Peyer's patch (tissue), 4 donors: ENCODE measurements around the gene ADCY2. TPM values are rescaled to one million over a fixed set of nuclear protein-coding genes. Genes with fewer than 3 reads are reported as not detected.

Source experiments
- DNase-seq, 3 donors: peaks; one replicate each; pipeline ENCODE4 v3.0.0-alpha.2; 2017 to 2019
- H3K27ac ChIP-seq, 4 donors: fragments of 200-600 bp; sonication (generic); one replicate each; pipeline ENCODE4 v1.5.1; 2016 to 2019
- H3K27me3 ChIP-seq, 2 donors: fragments of 200-600 bp; sonication (generic); one replicate each; pipeline ENCODE4 v1.5.1; 2019
- H3K36me3 ChIP-seq, 3 donors: fragments of 200-600 bp; sonication (generic); one replicate each; pipeline ENCODE4 v1.5.1; 2016 to 2019
- H3K4me1 ChIP-seq, 4 donors: fragments of 200-600 bp; sonication (generic); one replicate each; pipeline ENCODE4 v1.5.1; 2016 to 2019
- H3K4me3 ChIP-seq, 4 donors: fragments of 200-600 bp; sonication (generic); 1 replicate in 3 of 4; 2 replicates in 1 of 4; pipeline ENCODE4 v1.5.1; 2016 to 2019; ENCODE audit warnings: mild to moderate bottlenecking in 1 of 4
- H3K9me3 ChIP-seq, 4 donors: fragments of 200-600 bp; sonication (generic); one replicate each; pipeline ENCODE4 v1.5.1; 2016 to 2019; ENCODE audit warnings: mild to moderate bottlenecking in 1 of 4
- POLR2A ChIP-seq, 2 donors: fragments of 450-650 bp; IDR thresholded peaks; one replicate each; pipeline ENCODE4 v1.5.1; 2017; ENCODE audit warnings: antibody characterized with exemption in 2 of 2, mild to moderate bottlenecking in 2 of 2, moderate library complexity in 2 of 2
- total RNA-seq, 4 donors: library from RNA; depleted of rRNA; stranded (reverse); fragments of >200 nt; gene quantifications; one replicate each; pipeline ENCODE4 v1.1.0, GENCODE V29; 2016
- TF ChIP-seq, protein P1 (sequence below), 6 experiments: fragments of 450-650 bp in 4 of 6; fragments of 200-600 bp in 2 of 6; sonication (generic) in 1 of 6; IDR thresholded peaks; one replicate each; pipeline ENCODE4 v1.5.1; 2017 to 2019; ENCODE audit warnings: antibody characterized with exemption in 6 of 6, mild to moderate bottlenecking in 3 of 6, moderate library complexity in 1 of 6

The ADCY2 gene
- total RNA-seq, 4 donors from 2014 or later, result 0.53 to 12.4 (median 5.1) TPM

DNA sequence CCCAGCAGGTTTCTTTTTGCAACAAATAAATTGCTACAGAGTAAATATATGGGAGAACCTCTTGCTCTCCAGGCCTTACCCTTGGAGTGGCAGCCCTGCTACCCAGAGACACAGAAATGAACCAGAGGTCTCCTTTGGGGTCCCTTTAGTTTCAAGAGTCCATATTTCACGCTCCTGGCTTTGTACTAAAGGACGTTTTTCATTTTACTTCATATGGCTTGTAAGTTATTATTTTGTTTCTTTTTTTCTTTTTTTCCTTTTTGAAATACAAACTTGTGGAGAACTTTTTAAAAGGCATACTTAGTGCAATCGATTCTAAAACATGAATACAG, 3.3 kb upstream of the ADCY2 start:
- no peak overlapping the region for H3K4me3 ChIP-seq
- no peak for DNase-seq
- TF ChIP-seq POLR2A (IDR thresholded peaks at IDR 0.05), result no peak
- TF ChIP-seq, protein P1, sequence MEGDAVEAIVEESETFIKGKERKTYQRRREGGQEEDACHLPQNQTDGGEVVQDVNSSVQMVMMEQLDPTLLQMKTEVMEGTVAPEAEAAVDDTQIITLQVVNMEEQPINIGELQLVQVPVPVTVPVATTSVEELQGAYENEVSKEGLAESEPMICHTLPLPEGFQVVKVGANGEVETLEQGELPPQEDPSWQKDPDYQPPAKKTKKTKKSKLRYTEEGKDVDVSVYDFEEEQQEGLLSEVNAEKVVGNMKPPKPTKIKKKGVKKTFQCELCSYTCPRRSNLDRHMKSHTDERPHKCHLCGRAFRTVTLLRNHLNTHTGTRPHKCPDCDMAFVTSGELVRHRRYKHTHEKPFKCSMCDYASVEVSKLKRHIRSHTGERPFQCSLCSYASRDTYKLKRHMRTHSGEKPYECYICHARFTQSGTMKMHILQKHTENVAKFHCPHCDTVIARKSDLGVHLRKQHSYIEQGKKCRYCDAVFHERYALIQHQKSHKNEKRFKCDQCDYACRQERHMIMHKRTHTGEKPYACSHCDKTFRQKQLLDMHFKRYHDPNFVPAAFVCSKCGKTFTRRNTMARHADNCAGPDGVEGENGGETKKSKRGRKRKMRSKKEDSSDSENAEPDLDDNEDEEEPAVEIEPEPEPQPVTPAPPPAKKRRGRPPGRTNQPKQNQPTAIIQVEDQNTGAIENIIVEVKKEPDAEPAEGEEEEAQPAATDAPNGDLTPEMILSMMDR (IDR thresholded peaks at IDR 0.05), result no peak
- H3K4me1 ChIP-seq, result peaks cover 0 to 22% (median 0%) of the 10 kb centered on the region in 4 donors
- peaks cover 0 to 15% of the 10 kb centered on the region in 2 donors for H3K27me3 ChIP-seq
- H3K9me3 ChIP-seq, result no peaks in the 10 kb centered on the region
- H3K36me3 ChIP-seq, result no peaks in the 10 kb centered on the region
- H3K27ac ChIP-seq, result no peak overlapping the region

DNA sequence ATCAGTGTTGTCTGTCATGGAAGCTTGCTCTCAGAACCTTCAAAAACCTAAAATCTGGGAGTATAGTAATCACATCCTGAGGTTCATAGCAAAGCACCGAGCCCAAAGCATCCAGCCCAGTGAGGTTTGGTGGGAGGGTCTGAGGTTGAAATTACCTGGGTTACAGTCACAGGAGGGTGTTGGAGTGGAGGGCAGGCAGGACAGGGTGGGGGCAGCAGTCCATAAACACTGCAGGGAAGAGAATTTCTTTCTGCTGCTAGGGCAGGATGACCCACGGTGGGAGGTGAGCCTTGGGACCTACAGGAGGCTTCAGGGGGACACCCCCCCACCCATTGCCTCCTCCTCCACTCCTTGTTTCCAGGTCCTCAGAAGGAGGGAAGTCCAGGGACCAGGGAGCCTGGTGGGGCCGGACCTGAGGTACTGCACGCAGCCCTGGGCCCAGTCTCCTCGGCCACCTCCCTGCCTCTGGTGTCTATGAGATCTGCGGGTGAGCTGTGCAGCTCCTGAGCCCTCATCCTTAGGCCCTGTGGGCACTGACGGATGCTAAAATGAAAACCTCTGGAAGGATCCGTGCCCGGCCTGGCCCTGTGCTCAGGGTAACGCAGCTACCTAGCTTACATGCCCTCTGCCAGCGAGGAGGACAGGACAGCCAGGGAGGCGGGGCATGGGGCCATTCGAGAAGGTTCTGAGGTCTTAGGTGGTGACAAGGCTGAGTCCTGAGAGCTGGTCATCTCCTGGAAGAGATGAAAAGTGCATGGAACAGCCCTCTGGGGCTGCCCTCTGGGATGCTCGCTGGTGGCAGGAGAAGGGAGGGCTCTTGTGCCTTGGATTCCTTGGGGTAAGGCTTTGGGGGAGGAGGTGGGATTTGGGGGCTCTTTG, 1.8 kb upstream of the ADCY2 start:
- no peak for TF ChIP-seq POLR2A (IDR thresholded peaks at IDR 0.05)
- TF ChIP-seq, protein P1 (IDR thresholded peaks at IDR 0.05), result no peak
- peaks cover 0 to 15% of the 10 kb centered on the region in 2 donors for H3K27me3 ChIP-seq
- H3K36me3 ChIP-seq, result no peaks in the 10 kb centered on the region
- H3K4me1 ChIP-seq, result peaks cover 0 to 22% (median 0%) of the 10 kb centered on the region in 4 donors
- no peak overlapping the region for H3K4me3 ChIP-seq
- no peaks in the 10 kb centered on the region for H3K9me3 ChIP-seq
- H3K27ac ChIP-seq, result no peak overlapping the region
- no peak for DNase-seq

DNA sequence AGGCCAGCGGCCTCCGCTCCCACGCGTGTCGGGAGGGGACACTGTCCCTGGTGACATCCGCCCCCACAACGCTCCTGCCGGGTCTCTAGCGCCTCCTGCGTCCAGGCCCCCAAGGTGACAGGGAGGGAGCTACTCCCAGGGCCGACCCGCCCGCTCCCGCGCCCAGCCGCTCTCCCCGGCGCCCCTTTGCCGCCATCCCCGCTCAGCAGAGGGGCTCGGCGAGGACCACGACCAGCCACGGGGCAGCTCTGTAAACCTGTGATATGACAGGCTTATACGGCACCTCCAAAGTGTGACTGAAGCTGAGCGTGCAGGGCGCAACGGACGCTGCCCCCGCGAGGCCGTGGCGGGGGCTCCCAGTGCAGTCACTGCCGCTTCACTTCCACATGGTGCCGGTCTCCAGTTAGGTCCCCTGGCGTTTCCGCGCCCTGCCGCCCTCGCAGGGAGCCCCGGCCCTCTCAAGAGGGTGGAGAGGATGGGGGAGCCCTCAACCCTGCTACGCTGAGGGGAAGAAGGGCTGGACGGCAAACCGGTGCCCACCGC, 978 bp upstream of the ADCY2 start:
- Histone ChIP-seq H3K27ac (peak overlapping the region in 1 of 4 donors; percentile 41), H3K27me3 (peaks cover 0 to 15% of the 10 kb centered on the region in 2 donors), H3K9me3 (no peaks in the 10 kb centered on the region), H3K36me3 (no peaks in the 10 kb centered on the region), H3K4me1 (peaks cover 0 to 22% (median 0%) of the 10 kb centered on the region in 4 donors), H3K4me3 (peak overlapping the region in 1 of 4 donors; percentile 46)
- TF ChIP-seq, protein P1 (IDR thresholded peaks at IDR 0.05), result no peak
- TF ChIP-seq POLR2A (IDR thresholded peaks at IDR 0.05), result no peak
- DNase-seq, result no peak

DNA sequence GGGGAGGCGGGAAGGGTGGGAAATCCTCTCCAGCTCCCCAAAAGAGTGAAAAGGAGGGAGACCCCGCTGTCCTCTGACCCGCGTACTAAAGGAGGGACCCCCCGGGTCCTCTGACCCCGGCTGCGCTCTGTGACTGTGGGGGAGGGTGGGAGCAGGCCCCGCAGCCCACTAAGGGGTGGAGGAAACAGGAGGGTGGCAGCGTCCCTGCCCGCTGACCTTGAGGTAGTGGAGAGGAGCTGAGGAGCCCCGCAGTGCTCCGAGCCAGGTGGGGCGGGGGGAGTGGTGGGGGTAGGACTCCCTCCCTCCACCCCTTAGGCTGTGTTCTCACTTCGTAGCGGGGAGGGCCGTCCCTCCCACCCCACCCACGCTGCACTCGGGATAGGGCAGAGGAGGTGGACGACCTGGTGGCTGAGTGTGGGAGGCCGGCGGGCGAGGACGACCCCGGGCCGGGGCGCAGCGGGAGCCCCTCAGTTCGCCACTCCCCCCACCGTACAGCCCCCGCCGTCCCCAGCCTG, 449 bp upstream of the ADCY2 start:
- peaks cover 0 to 22% (median 0%) of the 10 kb centered on the region in 4 donors for H3K4me1 ChIP-seq
- no peaks in the 10 kb centered on the region for H3K9me3 ChIP-seq
- TF ChIP-seq, protein P1 (IDR thresholded peaks at IDR 0.05), result no peak
- no peak for TF ChIP-seq POLR2A (IDR thresholded peaks at IDR 0.05)
- peaks cover 0 to 15% of the 10 kb centered on the region in 2 donors for H3K27me3 ChIP-seq
- H3K27ac ChIP-seq, result peak overlapping the region in 1 of 4 donors; percentile 41
- DNase-seq, result no peak
- peak overlapping the region in 3 of 4 donors; percentile 15 to 49 (median 46) for H3K4me3 ChIP-seq
- no peaks in the 10 kb centered on the region for H3K36me3 ChIP-seq

DNA sequence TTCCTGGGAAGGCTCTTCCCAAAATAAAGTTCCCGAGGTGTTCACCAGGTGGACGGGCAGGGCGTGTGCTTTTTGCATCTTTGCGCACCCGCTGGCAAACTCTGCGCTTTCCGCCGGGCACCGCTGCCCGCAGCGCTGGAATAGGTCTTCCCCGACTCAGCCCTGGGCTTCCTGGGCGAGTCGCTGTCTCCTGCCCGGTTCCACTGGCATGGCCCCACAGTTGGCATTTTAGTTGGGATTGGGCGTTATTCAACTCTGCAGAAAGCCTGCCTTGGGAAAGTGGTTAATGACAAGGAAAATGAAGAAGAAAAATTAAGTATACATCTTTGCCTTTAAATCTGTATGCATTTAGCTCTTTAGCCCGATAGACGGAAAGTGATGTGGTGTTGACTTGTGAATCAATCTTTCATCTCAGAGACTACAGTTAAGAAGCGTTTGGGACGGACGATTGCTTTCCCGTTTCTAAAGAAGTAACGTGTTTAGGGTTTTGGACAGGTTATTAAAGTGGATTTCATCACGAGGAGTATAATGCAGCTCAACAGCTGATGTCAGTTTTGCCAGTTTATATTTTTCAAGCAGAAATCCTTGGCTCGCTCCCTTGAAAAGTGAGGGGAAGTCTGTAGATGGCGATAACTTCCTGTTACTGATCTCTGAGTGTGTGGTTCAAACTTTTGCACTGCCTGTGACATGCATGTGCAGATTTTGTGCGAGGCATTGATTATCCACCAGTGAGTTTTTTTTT, 946 bp downstream of the ADCY2 start:
- no peak for TF ChIP-seq POLR2A (IDR thresholded peaks at IDR 0.05)
- TF ChIP-seq, protein P1 (IDR thresholded peaks at IDR 0.05), result no peak
- Histone ChIP-seq H3K9me3 (no peaks in the 10 kb centered on the region), H3K27ac (peak overlapping the region in 1 of 4 donors; percentile 25), H3K4me3 (peak overlapping the region; percentile 21 to 61 (median 40)), H3K4me1 (peaks cover 0 to 21% (median 0%) of the 10 kb centered on the region in 4 donors), H3K36me3 (no peaks in the 10 kb centered on the region), H3K27me3 (peaks cover 0 to 15% of the 10 kb centered on the region in 2 donors)
- no peak for DNase-seq
